ENCODE results near the gene PTPRK.

Gene PTPRK

GRCh38 chr6:128483472-128484135, 36.8 kb downstream of the PTPRK start:
- Histone ChIP-seq H3K27ac (no peak overlapping the region), H3K27me3 (ENCODE audit: insufficient read depth, low read depth, severe bottlenecking) (no peaks in the 10 kb centered on the region), H3K9me3 (ENCODE audit: severe bottlenecking) (no peaks in the 10 kb centered on the region), H3K4me3 (ENCODE audit: low read depth, low read length) (no peak overlapping the region), H3K36me3 (no peaks in the 10 kb centered on the region)
- no peak for TF ChIP-seq CTCF (IDR thresholded peaks at IDR 0.05; ENCODE audit: low read depth, low read length)
- DNase-seq = no peak

GRCh38 chr6:128482642-128483041, 37.8 kb downstream of the PTPRK start:
- DNase-seq = no peak
- H3K27ac ChIP-seq = no peak overlapping the region
- no peaks in the 10 kb centered on the region for H3K9me3 ChIP-seq (ENCODE audit: severe bottlenecking)
- H3K4me3 ChIP-seq (ENCODE audit: low read depth, low read length) = no peak overlapping the region
- H3K36me3 ChIP-seq = no peaks in the 10 kb centered on the region
- TF ChIP-seq CTCF (IDR thresholded peaks at IDR 0.05; ENCODE audit: low read depth, low read length) = no peak
- H3K27me3 ChIP-seq (ENCODE audit: insufficient read depth, low read depth, severe bottlenecking) = no peaks in the 10 kb centered on the region

GRCh38 chr6:128479991-128480390, 40.4 kb downstream of the PTPRK start:
- H3K27me3 ChIP-seq (ENCODE audit: insufficient read depth, low read depth, severe bottlenecking) = no peaks in the 10 kb centered on the region

GRCh38 chr6:128479048-128479666, 41.2 kb downstream of the PTPRK start:
- H3K27ac ChIP-seq = no peak overlapping the region
- H3K9me3 ChIP-seq (ENCODE audit: severe bottlenecking) = no peaks in the 10 kb centered on the region
- no peak for DNase-seq
- H3K36me3 ChIP-seq = no peaks in the 10 kb centered on the region
- no peak for TF ChIP-seq CTCF (IDR thresholded peaks at IDR 0.05; ENCODE audit: low read depth, low read length)
- no peak overlapping the region for H3K4me3 ChIP-seq (ENCODE audit: low read depth, low read length)
- no peaks in the 10 kb centered on the region for H3K27me3 ChIP-seq (ENCODE audit: insufficient read depth, low read depth, severe bottlenecking)

More at GRCh38 chr6:128479991-128480390, 40.4 kb downstream of the PTPRK start:
- Histone ChIP-seq H3K9me3 (ENCODE audit: severe bottlenecking) (no peaks in the 10 kb centered on the region), H3K4me3 (ENCODE audit: low read depth, low read length) (no peak overlapping the region), H3K27ac (no peak overlapping the region), H3K36me3 (no peaks in the 10 kb centered on the region)
- no peak for TF ChIP-seq CTCF (IDR thresholded peaks at IDR 0.05; ENCODE audit: low read depth, low read length)
- no peak for DNase-seq

GRCh38 chr6:128478230-128479047, 42.0 kb downstream of the PTPRK start:
- no peak for DNase-seq
- Histone ChIP-seq H3K27me3 (ENCODE audit: insufficient read depth, low read depth, severe bottlenecking) (no peaks in the 10 kb centered on the region), H3K36me3 (no peaks in the 10 kb centered on the region), H3K27ac (no peak overlapping the region), H3K9me3 (ENCODE audit: severe bottlenecking) (no peaks in the 10 kb centered on the region), H3K4me3 (ENCODE audit: low read depth, low read length) (no peak overlapping the region)
- TF ChIP-seq CTCF (IDR thresholded peaks at IDR 0.05; ENCODE audit: low read depth, low read length) = no peak
